IMR-90 (cell line): Measurements from ENCODE around the gene SPECC1L. TPM values are rescaled to one million over a fixed set of nuclear protein-coding genes. Genes with fewer than 3 reads are reported as not detected.

Experiments
- ATAC-seq: fragments of 200-7000 bp; cut with Tn5 transposase; 2 replicates; pipeline ENCODE4 v1.9.1; 2020; ENCODE audit warnings: low read depth, mild to moderate bottlenecking, moderate library complexity
- BruUV-seq: library from RNA; stranded (reverse); fragments of 400-500 nt; replicated peaks from 2 replicates; lab custom pipeline; 2021; lab: Mats Ljungman, UMichigan
- CTCF ChIA-PET: fragments of 300-600 bp; formaldehyde crosslinking; extraction: SDS; loops from one replicate; lab custom pipeline; 2021; ENCODE audit warnings: antibody characterized with exemption; lab: Yijun Ruan, JAX
- POLR2A ChIA-PET: fragments of 300-600 bp; sonication (Branson Sonifier 250); formaldehyde crosslinking; loops from one replicate; lab custom pipeline; 2022; ENCODE audit warnings: antibody characterized with exemption; ENCODE audit not compliant: unreplicated experiment; lab: Charles Lee
- DNase-seq: peaks from one replicate; pipeline ENCODE4 v3.0.0; 2013
- H2AFZ ChIP-seq: replicated peaks from 2 replicates; pipeline ENCODE3; 2013; ENCODE audit warnings: low read length, mild to moderate bottlenecking; ENCODE audit not compliant: poor library complexity
- H2AK5ac ChIP-seq: 2 replicates; pipeline ENCODE4 v1.6.1; 2013; ENCODE audit warnings: low read depth, low read length, inconsistent platforms
- H2AK9ac ChIP-seq: replicated peaks from 2 replicates; pipeline ENCODE3; 2013; ENCODE audit warnings: mild to moderate bottlenecking, low read depth, low read length, moderate library complexity; ENCODE audit not compliant: poor library complexity
- H2BK120ac ChIP-seq: 2 replicates; pipeline ENCODE4 v1.6.1; 2013; ENCODE audit warnings: low read depth, low read length, inconsistent platforms
- H2BK15ac ChIP-seq: 3 replicates; pipeline ENCODE4 v1.6.1; 2013; ENCODE audit warnings: low read depth, low read length, inconsistent platforms
- H2BK20ac ChIP-seq: 2 replicates; pipeline ENCODE4 v1.6.1; 2013; ENCODE audit warnings: low read depth, mild to moderate bottlenecking, inconsistent platforms, low read length, moderate library complexity
- H2BK5ac ChIP-seq: 2 replicates; pipeline ENCODE4 v1.6.1; 2013; ENCODE audit warnings: mild to moderate bottlenecking, low read depth, low read length, inconsistent platforms; ENCODE audit not compliant: poor library complexity, severe bottlenecking
- H3K14ac ChIP-seq: replicated peaks from 2 replicates; pipeline ENCODE4 v1.6.1; 2013; ENCODE audit warnings: low read depth, low read length, inconsistent platforms
- H3K18ac ChIP-seq: 2 replicates; pipeline ENCODE4 v1.6.1; 2013; ENCODE audit warnings: low read depth, low read length, control low read depth
- H3K23ac ChIP-seq: 2 replicates; pipeline ENCODE4 v1.6.1; 2013; ENCODE audit warnings: low read depth, low read length, inconsistent platforms
- H3K27ac ChIP-seq: 2 replicates; pipeline ENCODE4 v1.5.1; 2013; ENCODE audit warnings: mild to moderate bottlenecking, control low read depth, low read length; ENCODE audit not compliant: insufficient read depth
- H3K27me3 ChIP-seq: 2 replicates; pipeline ENCODE4 v1.6.1; 2013; ENCODE audit warnings: low read length; ENCODE audit not compliant: control insufficient read depth, insufficient read depth
- H3K36me3 ChIP-seq: 2 replicates; pipeline ENCODE4 v1.6.1; 2013; ENCODE audit warnings: low read length, mixed read lengths; ENCODE audit not compliant: control insufficient read depth, insufficient read depth
- H3K4ac ChIP-seq: 2 replicates; pipeline ENCODE4 v1.6.1; 2013; ENCODE audit warnings: low read depth, low read length, inconsistent platforms
- H3K4me1 ChIP-seq: 2 replicates; pipeline ENCODE4 v1.6.1; 2013; ENCODE audit warnings: low read length, mixed read lengths; ENCODE audit not compliant: control insufficient read depth, insufficient read depth
- H3K4me2 ChIP-seq: 2 replicates; pipeline ENCODE4 v1.6.1; 2013; ENCODE audit warnings: low read depth, mild to moderate bottlenecking, control low read depth, low read length, moderate library complexity
- H3K4me3 ChIP-seq: 2 replicates; pipeline ENCODE4 v1.5.1; 2013; ENCODE audit warnings: low read depth, mild to moderate bottlenecking, control low read depth, low read length, moderate library complexity; ENCODE audit not compliant: insufficient read depth
- H3K56ac ChIP-seq: 2 replicates; pipeline ENCODE4 v1.6.1; 2013; ENCODE audit warnings: low read length, inconsistent platforms; ENCODE audit not compliant: insufficient read depth; ENCODE audit errors: extremely low read depth
- H3K79me1 ChIP-seq, 2 experiments: 2 replicates each; pipeline ENCODE4 v1.6.1; 2013; ENCODE audit warnings: low read length in 2 of 2, inconsistent platforms in 1 of 2, low read depth in 1 of 2
- H3K9ac ChIP-seq: 2 replicates; pipeline ENCODE4 v1.6.1; 2013; ENCODE audit warnings: low read depth, low read length, control low read depth
- H3K9me1 ChIP-seq: 2 replicates; pipeline ENCODE4 v1.6.1; 2013; ENCODE audit warnings: low read length, inconsistent platforms; ENCODE audit not compliant: insufficient read depth
- H3K9me3 ChIP-seq: 2 replicates; pipeline ENCODE4 v1.6.1; 2013; ENCODE audit warnings: low read length; ENCODE audit not compliant: control insufficient read depth, insufficient read depth
- H4K20me1 ChIP-seq: 2 replicates; pipeline ENCODE4 v1.6.1; 2013; ENCODE audit warnings: low read length, inconsistent platforms; ENCODE audit not compliant: insufficient read depth
- H4K5ac ChIP-seq: 2 replicates; pipeline ENCODE4 v1.6.1; 2013; ENCODE audit warnings: mild to moderate bottlenecking, low read depth, low read length, control low read depth
- H4K8ac ChIP-seq, 2 experiments: 2 replicates each; pipeline ENCODE4 v1.6.1; 2013; ENCODE audit warnings: low read depth in 2 of 2, low read length in 2 of 2, control low read depth in 1 of 2, inconsistent platforms in 1 of 2
- H4K91ac ChIP-seq: 2 replicates; pipeline ENCODE4 v1.6.1; 2013; ENCODE audit warnings: low read depth, low read length, inconsistent platforms; ENCODE audit not compliant: insufficient read depth
- BHLHE40 ChIP-seq: fragments of 150-350 bp; IDR thresholded peaks from 2 replicates; pipeline ENCODE4 v1.6.1; 2016; ENCODE audit warnings: mild to moderate bottlenecking, low read depth, low read length
- CEBPB ChIP-seq: IDR thresholded peaks from 2 replicates; pipeline ENCODE4 v1.6.1; 2012; ENCODE audit warnings: low read depth, low read length, improper control_type of control experiment
- CHD1 ChIP-seq: IDR thresholded peaks from 2 replicates; pipeline ENCODE4 v1.6.1; 2012; ENCODE audit warnings: low read depth, low read length, improper control_type of control experiment
- FOS ChIP-seq: fragments of 150-350 bp; IDR thresholded peaks from 2 replicates; pipeline ENCODE4 v1.6.1; 2016; ENCODE audit warnings: low read depth, low read length
- MAFK ChIP-seq: IDR thresholded peaks from 2 replicates; pipeline ENCODE4 v1.6.1; 2012; ENCODE audit warnings: low read depth, low read length, improper control_type of control experiment
- MXI1 ChIP-seq: IDR thresholded peaks from 2 replicates; pipeline ENCODE4 v1.6.1; 2012; ENCODE audit warnings: low read depth, mild to moderate bottlenecking, low read length, moderate library complexity, borderline replicate concordance
- NFE2L2 ChIP-seq: fragments of 150-350 bp; IDR thresholded peaks from 2 replicates; pipeline ENCODE4 v1.6.1; 2016; ENCODE audit warnings: low read depth, mild to moderate bottlenecking, low read length
- RCOR1 ChIP-seq: IDR thresholded peaks from 2 replicates; pipeline ENCODE4 v1.6.1; 2012; ENCODE audit warnings: mild to moderate bottlenecking, low read length, improper control_type of control experiment; ENCODE audit not compliant: insufficient replicate concordance
- RFX5 ChIP-seq: IDR thresholded peaks from 2 replicates; pipeline ENCODE4 v1.8.0; 2012; ENCODE audit warnings: low read depth, mild to moderate bottlenecking, low read length, moderate library complexity
- SMC3 ChIP-seq: fragments of 150-350 bp; IDR thresholded peaks from 2 replicates; pipeline ENCODE4 v1.6.1; 2016; ENCODE audit warnings: low read depth, mild to moderate bottlenecking, antibody characterized with exemption, low read length, moderate library complexity
- WGBS, 2 experiments: methylation state at CpG; one replicate each; pipeline versions ENCODE4 v1.1.5 to v1.1.7; 2013; ENCODE audit warnings: missing lambda C conversion rate in 2 of 2; ENCODE audit not compliant: insufficient read length in 1 of 2; ENCODE audit errors: extremely low coverage in 2 of 2; 5-methylcytosine and 5-hydroxymethylcytosine counted together
- dilution Hi-C: fragments of 300-500 bp; cut with HindIII; formaldehyde crosslinking; loops from one replicate; pipeline ENCODE4 v1.14.3; 2018; ENCODE audit warnings: low sequenced_read_pairs; ENCODE audit not compliant: unreplicated experiment
- in situ Hi-C: fragments of 300-500 bp; cut with MboI; formaldehyde crosslinking; loops from 3 replicates; pipeline ENCODE4 v1.14.3; 2019; ENCODE audit warnings: low sequenced_read_pairs, inconsistent platforms, mixed read lengths
- intact Hi-C: fragments of 100-400 bp; cut with micrococcal nuclease; formaldehyde crosslinking; loops from 2 replicates; pipeline ENCODE4 v1.10.0; 2022
- polyA plus RNA-seq, 3 experiments: library from polyadenylated mRNA; depleted of rRNA; stranded (reverse); fragments of >200 nt; gene quantifications; 2 replicates each; pipeline ENCODE4 v1.2.3, GENCODE V29; 2012; ENCODE audit warnings: low replicate concordance in 1 of 3
- total RNA-seq: library from RNA; depleted of rRNA; stranded (reverse); fragments of >200 nt; gene quantifications from 2 replicates; pipeline ENCODE4 v1.2.3, GENCODE V29; 2012
- TF ChIP-seq, protein P1 (sequence below): fragments of 150-350 bp; IDR thresholded peaks from 2 replicates; pipeline ENCODE4 v1.6.1; 2016; ENCODE audit warnings: low read depth, mild to moderate bottlenecking, low read length, moderate library complexity, borderline replicate concordance
- TF ChIP-seq, protein P2 (sequence below): fragments of 150-350 bp; IDR thresholded peaks from 2 replicates; pipeline ENCODE4 v1.6.1; 2017; ENCODE audit warnings: mild to moderate bottlenecking, antibody characterized with exemption, low read length, low read depth
- TF ChIP-seq, protein P3 (sequence below): conservative IDR thresholded peaks from 2 replicates; pipeline ENCODE4 v1.5.1; 2012; ENCODE audit warnings: mild to moderate bottlenecking, low read depth, low read length, improper control_type of control experiment

The SPECC1L gene
- total and polyA plus RNA-seq, 2 of the 4 experiments (the other 2 are of a cell fraction), result 18.7 to 44.1 TPM

DNA sequence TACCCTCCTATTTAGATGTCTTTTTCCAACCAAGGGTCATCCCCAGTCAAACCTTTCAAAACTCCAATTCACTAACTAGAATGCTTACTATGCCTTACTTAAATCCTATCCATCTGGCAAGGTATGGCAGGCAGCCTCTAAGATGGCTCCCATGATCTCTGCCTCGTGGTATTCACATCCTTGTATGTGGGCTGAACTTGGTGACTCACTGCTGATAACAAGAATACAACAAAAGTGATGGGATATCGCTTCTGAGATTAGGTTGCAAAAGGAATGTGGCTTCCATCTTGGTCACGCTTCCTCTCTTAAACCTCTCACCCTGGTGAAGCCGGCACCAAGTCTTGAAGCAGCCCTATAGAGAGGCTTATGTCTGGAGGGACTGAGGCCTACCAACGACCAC lies 194.9 kb downstream of the SPECC1L start:
- H3K4me1 ChIP-seq, result peaks cover 17% of the 10 kb centered on the region
- no peaks in the 10 kb centered on the region for H4K20me1 ChIP-seq
- peak overlapping the region; percentile 84 for H3K4ac ChIP-seq
- H3K36me3 ChIP-seq, result no peaks in the 10 kb centered on the region
- H2BK120ac ChIP-seq, result peak overlapping the region; percentile 88
- H3K27ac ChIP-seq, result peak overlapping the region; percentile 28; the same call in 1 of the 2 replicates
- peak overlapping the region; percentile 72 for H2AK5ac ChIP-seq
- POLR2A ChIA-PET, result no interaction called here
- H3K56ac ChIP-seq, result 0 out of 2 replicates have a peak overlapping the region, but pooled peaks have one; percentile 8
- H4K5ac ChIP-seq, result peak overlapping the region; percentile 36; the same call in 1 of the 2 replicates
- peak overlapping the region; percentile 76 for H2AFZ ChIP-seq
- H3K79me1 ChIP-seq, result no peaks in the 10 kb centered on the region
- peak overlapping the region; percentile 96; the same call in 2 of the 3 replicates for H2BK15ac ChIP-seq
- TF ChIP-seq MAFK (no peak), RCOR1 (peak; percentile 29), FOS (peak; percentile 72), NFE2L2 (no peak), SMC3 (no peak), CEBPB (peak; percentile 48; the same call in 1 of the 2 replicates), MXI1 (no peak), RFX5 (no peak), CHD1 (no peak), BHLHE40 (peak; percentile 74)
- TF ChIP-seq, protein P1, sequence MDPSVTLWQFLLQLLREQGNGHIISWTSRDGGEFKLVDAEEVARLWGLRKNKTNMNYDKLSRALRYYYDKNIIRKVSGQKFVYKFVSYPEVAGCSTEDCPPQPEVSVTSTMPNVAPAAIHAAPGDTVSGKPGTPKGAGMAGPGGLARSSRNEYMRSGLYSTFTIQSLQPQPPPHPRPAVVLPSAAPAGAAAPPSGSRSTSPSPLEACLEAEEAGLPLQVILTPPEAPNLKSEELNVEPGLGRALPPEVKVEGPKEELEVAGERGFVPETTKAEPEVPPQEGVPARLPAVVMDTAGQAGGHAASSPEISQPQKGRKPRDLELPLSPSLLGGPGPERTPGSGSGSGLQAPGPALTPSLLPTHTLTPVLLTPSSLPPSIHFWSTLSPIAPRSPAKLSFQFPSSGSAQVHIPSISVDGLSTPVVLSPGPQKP, result no peak
- TF ChIP-seq, protein P2, sequence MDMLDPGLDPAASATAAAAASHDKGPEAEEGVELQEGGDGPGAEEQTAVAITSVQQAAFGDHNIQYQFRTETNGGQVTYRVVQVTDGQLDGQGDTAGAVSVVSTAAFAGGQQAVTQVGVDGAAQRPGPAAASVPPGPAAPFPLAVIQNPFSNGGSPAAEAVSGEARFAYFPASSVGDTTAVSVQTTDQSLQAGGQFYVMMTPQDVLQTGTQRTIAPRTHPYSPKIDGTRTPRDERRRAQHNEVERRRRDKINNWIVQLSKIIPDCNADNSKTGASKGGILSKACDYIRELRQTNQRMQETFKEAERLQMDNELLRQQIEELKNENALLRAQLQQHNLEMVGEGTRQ, result no peak
- TF ChIP-seq, protein P3, sequence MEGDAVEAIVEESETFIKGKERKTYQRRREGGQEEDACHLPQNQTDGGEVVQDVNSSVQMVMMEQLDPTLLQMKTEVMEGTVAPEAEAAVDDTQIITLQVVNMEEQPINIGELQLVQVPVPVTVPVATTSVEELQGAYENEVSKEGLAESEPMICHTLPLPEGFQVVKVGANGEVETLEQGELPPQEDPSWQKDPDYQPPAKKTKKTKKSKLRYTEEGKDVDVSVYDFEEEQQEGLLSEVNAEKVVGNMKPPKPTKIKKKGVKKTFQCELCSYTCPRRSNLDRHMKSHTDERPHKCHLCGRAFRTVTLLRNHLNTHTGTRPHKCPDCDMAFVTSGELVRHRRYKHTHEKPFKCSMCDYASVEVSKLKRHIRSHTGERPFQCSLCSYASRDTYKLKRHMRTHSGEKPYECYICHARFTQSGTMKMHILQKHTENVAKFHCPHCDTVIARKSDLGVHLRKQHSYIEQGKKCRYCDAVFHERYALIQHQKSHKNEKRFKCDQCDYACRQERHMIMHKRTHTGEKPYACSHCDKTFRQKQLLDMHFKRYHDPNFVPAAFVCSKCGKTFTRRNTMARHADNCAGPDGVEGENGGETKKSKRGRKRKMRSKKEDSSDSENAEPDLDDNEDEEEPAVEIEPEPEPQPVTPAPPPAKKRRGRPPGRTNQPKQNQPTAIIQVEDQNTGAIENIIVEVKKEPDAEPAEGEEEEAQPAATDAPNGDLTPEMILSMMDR, result no peak
- H4K8ac ChIP-seq, result peak overlapping the region; percentile 26 to 78
- H3K9me1 ChIP-seq, result peaks cover 6% of the 10 kb centered on the region
- no peak overlapping the region for H2AK9ac ChIP-seq
- in situ Hi-C loops (no loop called here), intact Hi-C loops (no loop called here), dilution Hi-C loops (no loop called here)
- CTCF ChIA-PET, result no interaction called here
- no TSS peak for BruUV-seq
- H3K4me3 ChIP-seq, result no peak overlapping the region
- H2BK20ac ChIP-seq, result peak overlapping the region; percentile 65
- H3K23ac ChIP-seq, result peak overlapping the region; percentile 63; the same call in 1 of the 2 replicates
- H3K14ac ChIP-seq, result peak overlapping the region; percentile 84
- WGBS, 2 experiments, result no CpG with 5 or more reads among the region's 5 CpGs
- peak overlapping the region; percentile 86 for H4K91ac ChIP-seq
- H2BK5ac ChIP-seq, result peak overlapping the region; percentile 71
- H3K18ac ChIP-seq, result peak overlapping the region; percentile 71; the same call in 1 of the 2 replicates
- no peak overlapping the region for H3K9ac ChIP-seq
- H3K9me3 ChIP-seq, result no peaks in the 10 kb centered on the region
- no peak overlapping the region for H3K4me2 ChIP-seq
- peak; percentile 88 for ATAC-seq
- peak; percentile 94 for DNase-seq
- no peaks in the 10 kb centered on the region for H3K27me3 ChIP-seq
